ENCODE measurements around the gene MYB. TPM values are rescaled to one million over a fixed set of nuclear protein-coding genes. Genes with fewer than 3 reads are reported as not detected.

MYB gene
- total and polyA plus RNA-seq, 2 of the 13 experiments (the other 11 are each of a cell fraction or from before 2014, with no cell fraction given), result 0.04 to 0.20 TPM

- 0 out of 2 replicates have a peak, but pooled peaks have one; percentile 26 for TF ChIP-seq ZNF614 (CRISPR knock-in tag; IDR thresholded peaks at IDR 0.05; ENCODE audit: borderline replicate concordance)
- TF ChIP-seq IRX3 (CRISPR knock-in tag; IDR thresholded peaks at IDR 0.05; ENCODE audit: borderline replicate concordance, low read depth), result no peak
- no peak for TF ChIP-seq CC2D1A (CRISPR knock-in tag; IDR thresholded peaks at IDR 0.05)
- peak; percentile 69; the same call in 1 of the 2 replicates for TF ChIP-seq HHEX (CRISPR knock-in tag; IDR thresholded peaks at IDR 0.05)
- no peak for TF ChIP-seq ZNF782 (CRISPR knock-in tag; IDR thresholded peaks at IDR 0.05; ENCODE audit: borderline replicate concordance)
- peak; percentile 67 for TF ChIP-seq PPARG (CRISPR knock-in tag; conservative IDR thresholded peaks at IDR 0.05)
- TF ChIP-seq RXRB (CRISPR knock-in tag; IDR thresholded peaks at IDR 0.05; ENCODE audit: borderline replicate concordance), result peak; percentile 32; the same call in 1 of the 2 replicates
- peak in 1 of 2 experiments; percentile 6; a peak in 1 of 4 replicates for TF ChIP-seq MAFK (conservative IDR thresholded peaks at IDR 0.05 in 1 of 2, IDR thresholded peaks at IDR 0.05 in 1 of 2; ENCODE audit: low read length in 2 of 2)
- no peak for TF ChIP-seq HINFP (CRISPR knock-in tag; IDR thresholded peaks at IDR 0.05; ENCODE audit: low read depth)
- TF ChIP-seq GMEB1 (CRISPR knock-in tag; IDR thresholded peaks at IDR 0.05; ENCODE audit: borderline replicate concordance), result no peak
- no peak for TF ChIP-seq ZBTB1 (CRISPR knock-in tag; IDR thresholded peaks at IDR 0.05; ENCODE audit: borderline replicate concordance)
- no peak for TF ChIP-seq HNRNPLL (IDR thresholded peaks at IDR 0.05; ENCODE audit: low read depth, low read length, poor library complexity, severe bottlenecking)
- no peak for TF ChIP-seq ATAD3A (CRISPR knock-in tag; IDR thresholded peaks at IDR 0.05)
- TF ChIP-seq DR1 (CRISPR knock-in tag; IDR thresholded peaks at IDR 0.05), result no peak
- TF ChIP-seq KLF6 (CRISPR knock-in tag; IDR thresholded peaks at IDR 0.05), result no peak
- TF ChIP-seq PCBP2 (optimal IDR thresholded peaks at IDR 0.05; ENCODE audit: low read depth, low read length, poor library complexity, severe bottlenecking), result no peak
- no peak for TF ChIP-seq ZNF800 (CRISPR knock-in tag; IDR thresholded peaks at IDR 0.05)
- no peak for TF ChIP-seq SETDB1 (CRISPR knock-in tag; IDR thresholded peaks at IDR 0.05; ENCODE audit: borderline replicate concordance)
- peak; percentile 68; the same call in 1 of the 2 replicates for TF ChIP-seq FOXJ3 (CRISPR knock-in tag; IDR thresholded peaks at IDR 0.05; ENCODE audit: borderline replicate concordance)
- TF ChIP-seq PATZ1 (CRISPR knock-in tag; IDR thresholded peaks at IDR 0.05), result peak; percentile 81
Observed at GRCh38 chr6:135251498-135252441, 70.7 kb downstream of the MYB start (continued).
